H1 (cell line): Measurements from ENCODE around the gene CC2D1A. TPM values are rescaled to one million over a fixed set of nuclear protein-coding genes. Genes with fewer than 3 reads are reported as not detected.

Experiments used
- CTCF ChIA-PET: fragments of 300-600 bp; sonication (Branson Sonifier 250); formaldehyde crosslinking; loops from one replicate; lab custom pipeline; 2021; ENCODE audit not compliant: partially characterized antibody; lab: Charles Lee
- POLR2A ChIA-PET: fragments of 300-600 bp; sonication (Branson Sonifier 250); formaldehyde crosslinking; loops from one replicate; lab custom pipeline; 2021; ENCODE audit warnings: inconsistent platforms; ENCODE audit not compliant: partially characterized antibody; lab: Charles Lee
- DNase-seq, 2 experiments: peaks; one replicate each; pipeline versions ENCODE4 v3.0.0 to v3.0.0-alpha.2; 2010 to 2022; ENCODE audit warnings: low spot score in 2 of 2, low read depth in 1 of 2, mixed read lengths in 1 of 2
- FAIRE-seq: peaks from 2 replicates; lab custom pipeline; 2011; peaks lifted over from hg19 to GRCh38; lab: Jason Lieb, UNC
- H2AFZ ChIP-seq: 2 replicates; pipeline ENCODE4 v1.8.1; 2012; ENCODE audit warnings: low read length, inconsistent platforms
- H2AK5ac ChIP-seq: 2 replicates; pipeline ENCODE4 v1.6.1; 2013; ENCODE audit warnings: low read depth, low read length
- H2BK120ac ChIP-seq: replicated peaks from 2 replicates; pipeline ENCODE3; 2013; ENCODE audit warnings: low read depth, low read length, inconsistent platforms
- H2BK12ac ChIP-seq: 2 replicates; pipeline ENCODE4 v1.6.1; 2013; ENCODE audit warnings: low read depth, low read length
- H2BK15ac ChIP-seq: 2 replicates; pipeline ENCODE4 v1.6.1; 2013; ENCODE audit warnings: low read length
- H2BK20ac ChIP-seq: 2 replicates; pipeline ENCODE4 v1.6.1; 2013; ENCODE audit warnings: low read length
- H2BK5ac ChIP-seq: 2 replicates; pipeline ENCODE4 v1.6.1; 2013; ENCODE audit warnings: low read depth, low read length
- H3K14ac ChIP-seq: 2 replicates; pipeline ENCODE4 v1.6.1; 2013; ENCODE audit warnings: inconsistent platforms; ENCODE audit not compliant: insufficient read length
- H3K18ac ChIP-seq: 2 replicates; pipeline ENCODE4 v1.6.1; 2013; ENCODE audit warnings: low read length; ENCODE audit errors: extremely low read depth
- H3K23ac ChIP-seq: 2 replicates; pipeline ENCODE4 v1.6.1; 2013; ENCODE audit warnings: inconsistent platforms; ENCODE audit not compliant: insufficient read length
- H3K23me2 ChIP-seq: 2 replicates; pipeline ENCODE4 v1.6.1; 2013; ENCODE audit warnings: low read depth, low read length
- H3K27ac ChIP-seq: 2 replicates; pipeline ENCODE4 v1.6.1; 2011; ENCODE audit warnings: low read depth, low read length, inconsistent platforms
- H3K27me3 ChIP-seq, 4 experiments: replicated peaks in 1 of 4; 1 replicate in 1 of 4; 2 replicates in 3 of 4; pipeline versions ENCODE4 v1.6.1 to v1.8.1; 2011 to 2013; ENCODE audit warnings: low read length in 3 of 4, mild to moderate bottlenecking in 3 of 4, inconsistent platforms in 2 of 4, mixed read lengths in 2 of 4, moderate library complexity in 1 of 4; ENCODE audit not compliant: control insufficient read depth in 3 of 4, insufficient read depth in 3 of 4; ENCODE audit errors: extremely low read depth in 1 of 4
- H3K36me3 ChIP-seq, 4 experiments: 2 replicates each; pipeline versions ENCODE4 v1.6.1 to v1.8.1; 2011 to 2013; ENCODE audit warnings: mild to moderate bottlenecking in 4 of 4, low read length in 3 of 4, moderate library complexity in 2 of 4, control low read depth in 1 of 4, inconsistent platforms in 1 of 4; ENCODE audit not compliant: insufficient read depth in 4 of 4, control insufficient read depth in 2 of 4
- H3K4ac ChIP-seq: replicated peaks from 2 replicates; pipeline ENCODE3; 2013; ENCODE audit warnings: low read length, low read depth, mixed read lengths, inconsistent platforms; ENCODE audit not compliant: insufficient read length
- H3K4me1 ChIP-seq, 4 experiments: replicated peaks in 1 of 4; 1 replicate in 1 of 4; 2 replicates in 3 of 4; pipeline versions ENCODE4 v1.6.1 to v1.8.1; 2011 to 2013; ENCODE audit warnings: low read length in 3 of 4, inconsistent platforms in 2 of 4, mixed read lengths in 1 of 4; ENCODE audit not compliant: insufficient read depth in 4 of 4, control insufficient read depth in 3 of 4
- H3K4me2 ChIP-seq, 2 experiments: 2 replicates each; pipeline versions ENCODE4 v1.6.1 to v1.8.1; 2011 to 2013; ENCODE audit warnings: low read depth in 2 of 2, low read length in 2 of 2, control low read depth in 1 of 2, inconsistent platforms in 1 of 2, mild to moderate bottlenecking in 1 of 2; ENCODE audit not compliant: insufficient read depth in 1 of 2
- H3K4me3 ChIP-seq, 4 experiments: fragments of 200-600, 300-600 bp in 1 of 4; sonication (generic), shearing (Covaris generic), sonication (Bioruptor Twin) in 1 of 4; 2 replicates each; pipeline versions ENCODE4 v1.5.1 to v1.8.1; 2011 to 2016; ENCODE audit warnings: low read length in 4 of 4, low read depth in 3 of 4, control low read depth in 2 of 4, inconsistent platforms in 2 of 4, mild to moderate bottlenecking in 2 of 4, mixed read lengths in 1 of 4, moderate library complexity in 1 of 4; ENCODE audit not compliant: insufficient read depth in 2 of 4; ENCODE audit errors: extremely low read depth in 1 of 4
- H3K56ac ChIP-seq: replicated peaks from 2 replicates; pipeline ENCODE3; 2013; ENCODE audit warnings: low read depth, mild to moderate bottlenecking, mixed read lengths, low read length, inconsistent platforms; ENCODE audit not compliant: insufficient read length
- H3K79me1 ChIP-seq: 2 replicates; pipeline ENCODE4 v1.6.1; 2013; ENCODE audit warnings: low read depth, low read length, control low read depth
- H3K79me2 ChIP-seq, 2 experiments: 2 replicates each; pipeline versions ENCODE4 v1.6.1 to v1.8.1; 2012 to 2013; ENCODE audit warnings: low read length in 2 of 2, mild to moderate bottlenecking in 2 of 2, inconsistent platforms in 1 of 2; ENCODE audit not compliant: insufficient read depth in 2 of 2, control insufficient read depth in 1 of 2
- H3K9ac ChIP-seq, 4 experiments: replicated peaks in 1 of 4; 1 replicate in 1 of 4; 2 replicates in 3 of 4; pipeline versions ENCODE4 v1.6.1 to v1.8.1; 2011 to 2013; ENCODE audit warnings: low read depth in 3 of 4, low read length in 3 of 4, control low read depth in 2 of 4, mild to moderate bottlenecking in 2 of 4, moderate library complexity in 2 of 4, inconsistent platforms in 1 of 4; ENCODE audit errors: extremely low read depth in 1 of 4
- H3K9me3 ChIP-seq, 2 experiments: 2 replicates each; pipeline versions ENCODE4 v1.6.1 to v1.8.1; 2012 to 2013; ENCODE audit warnings: mild to moderate bottlenecking in 2 of 2, moderate library complexity in 2 of 2, control low read depth in 1 of 2, inconsistent platforms in 1 of 2, low read depth in 1 of 2, low read length in 1 of 2, mixed read lengths in 1 of 2; ENCODE audit not compliant: insufficient read depth in 2 of 2
- H4K20me1 ChIP-seq, 2 experiments: replicated peaks in 1 of 2; 2 replicates each; pipeline versions ENCODE3 to v1.8.1; 2011 to 2013; ENCODE audit warnings: inconsistent platforms in 2 of 2, low read length in 2 of 2, mild to moderate bottlenecking in 1 of 2; ENCODE audit not compliant: insufficient read depth in 2 of 2, control insufficient read depth in 1 of 2
- H4K5ac ChIP-seq: 2 replicates; pipeline ENCODE4 v1.6.1; 2013; ENCODE audit warnings: low read length, low read depth, mixed read lengths, inconsistent platforms; ENCODE audit not compliant: insufficient read length
- H4K8ac ChIP-seq: 2 replicates; pipeline ENCODE4 v1.8.0; 2013; ENCODE audit warnings: mild to moderate bottlenecking, moderate library complexity, low read length, inconsistent platforms; ENCODE audit not compliant: insufficient read depth; ENCODE audit errors: extremely low read depth
- H4K91ac ChIP-seq: replicated peaks from 2 replicates; pipeline ENCODE3; 2013; ENCODE audit warnings: low read length, mixed read lengths, inconsistent platforms; ENCODE audit not compliant: insufficient read length
- FOSL1 ChIP-seq: IDR thresholded peaks from 2 replicates; pipeline ENCODE4 v1.6.1; 2011; ENCODE audit warnings: mild to moderate bottlenecking, low read depth, low read length, moderate library complexity; ENCODE audit not compliant: insufficient read depth
- GABPA ChIP-seq: IDR thresholded peaks from 2 replicates; pipeline ENCODE4 v1.6.1; 2011; ENCODE audit warnings: mild to moderate bottlenecking, low read length, moderate library complexity, borderline replicate concordance; ENCODE audit not compliant: insufficient read depth
- KDM4A ChIP-seq: IDR thresholded peaks from one replicate; pipeline ENCODE4 v1.7.1; 2012; ENCODE audit warnings: low read depth, mild to moderate bottlenecking, moderate library complexity, low read length, inconsistent platforms; ENCODE audit not compliant: severe bottlenecking
- PHF8 ChIP-seq: fragments of 200-600 bp; sonication (generic); conservative IDR thresholded peaks from 2 replicates; pipeline ENCODE4 v1.7.1; 2012; ENCODE audit warnings: low read depth, mild to moderate bottlenecking, inconsistent platforms, low read length, moderate library complexity
- ZNF274 ChIP-seq: IDR thresholded peaks from 2 replicates; pipeline ENCODE4 v1.7.0; 2012; ENCODE audit warnings: low read length, borderline replicate concordance; ENCODE audit errors: extremely low read depth
- WGBS, 2 experiments: shearing (Covaris generic) in 1 of 2; methylation state at CpG; one replicate each; pipeline versions ENCODE4 v1.1.6 to v1.1.7; 2013 to 2015; ENCODE audit warnings: low lambda C conversion rate in 2 of 2, mixed read lengths in 2 of 2, inconsistent platforms in 1 of 2, low coverage in 1 of 2, missing lambda C conversion rate in 1 of 2; ENCODE audit not compliant: insufficient replicate concordance in 2 of 2, insufficient coverage in 1 of 2, insufficient read length in 1 of 2; ENCODE audit errors: extremely low coverage in 1 of 2, missing lambda C conversion rate in 1 of 2; 5-methylcytosine and 5-hydroxymethylcytosine counted together
- polyA plus RNA-seq, 7 experiments: library from polyadenylated mRNA; depleted of rRNA in 3 of 7; stranded (reverse) in 5 of 7; unstranded in 2 of 7; fragments of >200 nt in 5 of 7; fragments of 200-250 nt in 2 of 7; gene quantifications; 1 replicate in 5 of 7; 2 replicates in 1 of 7; 4 replicates in 1 of 7; pipeline versions ENCODE4 v1.2.1 to v1.2.3, GENCODE V29; 2011 to 2013; ENCODE audit warnings: missing spikeins in 2 of 7, mixed read lengths in 2 of 7
- total RNA-seq: library from RNA; stranded (reverse); fragmentation: NEBNext Ultra II Directional; extraction: Animal tissue kit (Norgen Biotek cat#: 25700); gene quantifications from 2 replicates; pipeline ENCODE4 v1.2.1, GENCODE V29; 2021
- TF ChIP-seq, protein P1 (sequence below), 3 experiments: IDR thresholded peaks; 1 replicate in 2 of 3; 2 replicates in 1 of 3; pipeline versions ENCODE4 v1.5.1 to v1.6.1; 2011; ENCODE audit warnings: low read length in 3 of 3, mild to moderate bottlenecking in 3 of 3, inconsistent platforms in 2 of 3, low read depth in 1 of 3, moderate library complexity in 1 of 3; ENCODE audit not compliant: insufficient read depth in 1 of 3; ENCODE audit errors: control extremely low read depth in 1 of 3

The CC2D1A gene
- total and polyA plus RNA-seq, 2 of the 8 experiments (the other 6 are each of a cell fraction or from before 2014, with no cell fraction given), result 12.5 to 33.0 TPM

DNA sequence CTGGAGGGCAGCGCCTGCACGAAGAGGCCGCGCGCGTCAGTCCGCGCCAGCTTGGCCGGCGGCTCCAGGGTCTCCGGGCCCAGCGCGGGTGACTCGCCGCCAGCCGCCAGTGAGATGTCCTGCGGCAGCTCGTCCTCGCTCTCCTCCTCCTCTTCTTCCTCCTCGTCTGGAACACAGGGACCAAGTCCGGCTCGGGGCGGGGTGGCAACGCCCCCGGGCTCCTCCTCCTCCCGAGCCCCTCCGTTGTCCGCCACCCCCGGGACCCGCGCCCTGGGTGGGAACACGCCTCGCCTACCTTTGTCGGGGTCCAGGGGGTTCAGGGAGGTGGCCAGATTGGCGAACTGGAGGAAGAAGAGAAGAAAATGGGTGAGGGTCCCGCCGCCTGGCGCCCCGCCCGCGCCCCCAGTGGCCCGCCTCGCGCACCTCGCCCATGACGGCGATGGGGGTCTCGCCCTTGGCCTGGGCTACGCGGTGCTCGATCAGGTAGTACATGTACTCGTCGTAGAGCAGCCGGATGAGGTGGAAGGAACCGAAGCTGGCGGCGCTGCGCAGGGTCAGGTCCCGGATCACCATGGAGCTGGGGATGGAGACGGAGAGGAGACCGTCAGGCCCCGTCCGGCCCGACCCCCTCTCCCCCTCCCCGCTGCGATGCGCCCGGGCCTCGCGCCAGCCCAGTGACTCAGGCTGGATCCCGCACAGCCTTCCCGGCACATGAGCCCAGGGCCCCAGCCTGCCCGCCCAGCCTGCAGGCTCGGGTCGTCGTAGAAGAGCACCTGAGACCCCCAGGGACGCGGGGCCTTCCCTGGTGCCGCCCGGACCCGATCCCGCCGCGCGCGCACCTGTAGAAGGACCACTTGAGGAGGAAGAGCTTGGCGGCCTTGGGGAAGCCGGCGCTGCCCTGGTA lies 57.0 kb downstream of the CC2D1A start:
- Histone ChIP-seq H3K9ac (peak overlapping the region; percentile 6 to 63 (median 50); a peak in 6 of 7 replicates), H4K91ac (peak overlapping the region; percentile 65), H3K56ac (no peak overlapping the region), H3K36me3 (peaks cover 2 to 28% (median 21%) of the 10 kb centered on the region in 4 experiments; a peak in 6 of 8 replicates), H3K4ac (peak overlapping the region; percentile 78), H3K23me2 (peaks cover 13% of the 10 kb centered on the region; the same call in 1 of the 2 replicates), H4K5ac (no peak overlapping the region), H2AK5ac (no peak overlapping the region), H3K4me3 (peak overlapping the region; percentile 25 to 66 (median 52)), H3K4me1 (peaks cover 0 to 9% (median 4%) of the 10 kb centered on the region in 4 experiments; a peak in 4 of 7 replicates), H2BK12ac (peak overlapping the region; percentile 84; the same call in 1 of the 2 replicates), H3K79me2 (no peaks in the 10 kb centered on the region), H4K20me1 (peaks cover 0 to 3% of the 10 kb centered on the region in 2 experiments), H3K18ac (peak overlapping the region; percentile 90), H3K27me3 (peaks cover 0 to 4% (median 0%) of the 10 kb centered on the region in 4 experiments; a peak in 2 of 7 replicates), H2BK5ac (peak overlapping the region; percentile 44; the same call in 1 of the 2 replicates), H3K79me1 (no peaks in the 10 kb centered on the region), H3K23ac (no peak overlapping the region), H3K27ac (no peak overlapping the region), H2BK20ac (0 out of 2 replicates have a peak overlapping the region, but pooled peaks have one; percentile 72), H2BK15ac (0 out of 2 replicates have a peak overlapping the region, but pooled peaks have one; percentile 97), H3K4me2 (peak overlapping the region; percentile 66 to 98), H4K8ac (peak overlapping the region; percentile 91; the same call in 1 of the 2 replicates), H3K14ac (no peak overlapping the region), H2AFZ (no peak overlapping the region), H2BK120ac (no peak overlapping the region), H3K9me3 (no peaks in the 10 kb centered on the region)
- ChIA-PET POLR2A (interaction anchor here (0.6 to 4.8 kb wide), 31 partner anchors 10 to 96 kb away, joined by 3 to 48 read pairs (median 5); partner anchors contain the start of genes BRME1, DCAF15, IL27RA and PODNL1), CTCF (interaction anchor here (0.7 to 7.8 kb wide), 16 partner anchors 12 to 110 kb away, joined by 3 to 77 read pairs (median 4); partner anchors contain the start of genes IL27RA, MISP3 and PODNL1)
- WGBS, 2 experiments, result 8% methylated on average over 28 of the region's 89 CpGs; no CpG with 5 or more reads in 1 of the 2 experiments
- FAIRE-seq, result no peak
- DNase-seq, result peak in 1 of 2 experiments; percentile 74
- TF ChIP-seq, protein P1, sequence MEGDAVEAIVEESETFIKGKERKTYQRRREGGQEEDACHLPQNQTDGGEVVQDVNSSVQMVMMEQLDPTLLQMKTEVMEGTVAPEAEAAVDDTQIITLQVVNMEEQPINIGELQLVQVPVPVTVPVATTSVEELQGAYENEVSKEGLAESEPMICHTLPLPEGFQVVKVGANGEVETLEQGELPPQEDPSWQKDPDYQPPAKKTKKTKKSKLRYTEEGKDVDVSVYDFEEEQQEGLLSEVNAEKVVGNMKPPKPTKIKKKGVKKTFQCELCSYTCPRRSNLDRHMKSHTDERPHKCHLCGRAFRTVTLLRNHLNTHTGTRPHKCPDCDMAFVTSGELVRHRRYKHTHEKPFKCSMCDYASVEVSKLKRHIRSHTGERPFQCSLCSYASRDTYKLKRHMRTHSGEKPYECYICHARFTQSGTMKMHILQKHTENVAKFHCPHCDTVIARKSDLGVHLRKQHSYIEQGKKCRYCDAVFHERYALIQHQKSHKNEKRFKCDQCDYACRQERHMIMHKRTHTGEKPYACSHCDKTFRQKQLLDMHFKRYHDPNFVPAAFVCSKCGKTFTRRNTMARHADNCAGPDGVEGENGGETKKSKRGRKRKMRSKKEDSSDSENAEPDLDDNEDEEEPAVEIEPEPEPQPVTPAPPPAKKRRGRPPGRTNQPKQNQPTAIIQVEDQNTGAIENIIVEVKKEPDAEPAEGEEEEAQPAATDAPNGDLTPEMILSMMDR (IDR thresholded peaks at IDR 0.05; ENCODE audit: control extremely low read depth in 1 of 3, insufficient read depth in 1 of 3, low read depth in 1 of 3, low read length in 3 of 3), result peak in 1 of 3 experiments; percentile 3; a peak in 1 of 4 replicates
- TF ChIP-seq ZNF274 (no peak), GABPA (peak; percentile 70), PHF8 (peak; percentile 5; the same call in 1 of the 2 replicates), KDM4A (peak; percentile 61), FOSL1 (no peak)
